ENCODE results near the gene PLBD2.

PLBD2 gene

DNA sequence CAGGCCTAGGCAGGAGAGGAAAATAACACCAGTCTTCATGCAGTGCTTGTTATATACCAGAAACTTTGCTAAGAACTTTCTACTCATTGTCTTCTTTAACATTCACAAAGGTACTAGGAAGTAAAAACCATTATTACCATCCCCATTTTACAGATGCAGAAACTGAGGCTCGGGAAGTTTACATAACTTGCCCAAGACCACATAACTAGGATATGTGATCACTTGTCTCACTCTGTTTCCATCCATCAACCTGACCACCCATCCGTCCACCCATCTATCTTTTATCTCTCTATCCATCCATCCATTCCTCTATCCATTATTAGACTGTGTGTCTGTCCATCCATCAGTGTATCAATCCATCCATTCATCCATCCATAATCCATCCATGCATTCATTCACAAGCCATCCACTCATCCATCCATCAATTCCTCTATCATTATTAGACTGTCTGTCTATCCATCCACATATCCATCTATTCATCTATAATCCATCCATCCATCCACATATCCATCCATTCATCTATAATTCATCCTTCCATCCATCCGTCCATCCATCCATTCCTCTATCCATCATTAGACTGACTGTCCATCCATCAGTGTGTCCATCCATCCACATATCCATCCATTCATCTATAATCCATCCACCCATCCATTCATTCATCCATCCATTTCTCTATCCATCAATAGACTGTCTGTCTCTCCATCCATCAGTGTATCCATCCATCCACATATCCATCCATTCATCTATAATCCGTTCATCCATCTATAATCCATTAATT lies 80.3 kb downstream of the PLBD2 start:
- TF ChIP-seq POLR2AphosphoS5 (IDR thresholded peaks at IDR 0.05; ENCODE audit: low read depth, low read length) (no peak), TAF1 (IDR thresholded peaks at IDR 0.05; ENCODE audit: borderline replicate concordance, insufficient read depth, low read length) (no peak), FOXP2 (optimal IDR thresholded peaks at IDR 0.05; ENCODE audit: borderline replicate concordance, extremely low read depth, extremely low read length, insufficient read depth) (no peak), SIN3A (IDR thresholded peaks at IDR 0.05; ENCODE audit: borderline replicate concordance, insufficient read depth, low read length) (no peak)
- TF ChIP-seq, protein P1, sequence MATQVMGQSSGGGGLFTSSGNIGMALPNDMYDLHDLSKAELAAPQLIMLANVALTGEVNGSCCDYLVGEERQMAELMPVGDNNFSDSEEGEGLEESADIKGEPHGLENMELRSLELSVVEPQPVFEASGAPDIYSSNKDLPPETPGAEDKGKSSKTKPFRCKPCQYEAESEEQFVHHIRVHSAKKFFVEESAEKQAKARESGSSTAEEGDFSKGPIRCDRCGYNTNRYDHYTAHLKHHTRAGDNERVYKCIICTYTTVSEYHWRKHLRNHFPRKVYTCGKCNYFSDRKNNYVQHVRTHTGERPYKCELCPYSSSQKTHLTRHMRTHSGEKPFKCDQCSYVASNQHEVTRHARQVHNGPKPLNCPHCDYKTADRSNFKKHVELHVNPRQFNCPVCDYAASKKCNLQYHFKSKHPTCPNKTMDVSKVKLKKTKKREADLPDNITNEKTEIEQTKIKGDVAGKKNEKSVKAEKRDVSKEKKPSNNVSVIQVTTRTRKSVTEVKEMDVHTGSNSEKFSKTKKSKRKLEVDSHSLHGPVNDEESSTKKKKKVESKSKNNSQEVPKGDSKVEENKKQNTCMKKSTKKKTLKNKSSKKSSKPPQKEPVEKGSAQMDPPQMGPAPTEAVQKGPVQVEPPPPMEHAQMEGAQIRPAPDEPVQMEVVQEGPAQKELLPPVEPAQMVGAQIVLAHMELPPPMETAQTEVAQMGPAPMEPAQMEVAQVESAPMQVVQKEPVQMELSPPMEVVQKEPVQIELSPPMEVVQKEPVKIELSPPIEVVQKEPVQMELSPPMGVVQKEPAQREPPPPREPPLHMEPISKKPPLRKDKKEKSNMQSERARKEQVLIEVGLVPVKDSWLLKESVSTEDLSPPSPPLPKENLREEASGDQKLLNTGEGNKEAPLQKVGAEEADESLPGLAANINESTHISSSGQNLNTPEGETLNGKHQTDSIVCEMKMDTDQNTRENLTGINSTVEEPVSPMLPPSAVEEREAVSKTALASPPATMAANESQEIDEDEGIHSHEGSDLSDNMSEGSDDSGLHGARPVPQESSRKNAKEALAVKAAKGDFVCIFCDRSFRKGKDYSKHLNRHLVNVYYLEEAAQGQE (IDR thresholded peaks at IDR 0.05; ENCODE audit: insufficient read depth in 1 of 2, low read depth in 2 of 2, low read length in 2 of 2): no peak

DNA sequence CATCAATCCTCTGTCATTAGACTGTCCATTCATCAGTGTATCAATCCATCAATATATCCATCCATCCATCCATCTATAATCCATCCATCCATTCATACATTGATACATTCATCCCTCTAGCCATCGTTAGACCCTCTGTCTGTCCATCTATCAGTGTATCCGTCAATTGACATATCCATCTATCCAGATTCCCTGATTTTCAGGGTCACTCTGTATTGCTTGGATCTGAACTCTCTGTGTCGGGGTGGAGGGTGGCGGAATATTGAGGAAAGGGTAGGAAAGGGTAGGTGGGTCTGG lies 80.9 kb downstream of the PLBD2 start:
- no peak for TF ChIP-seq FOXP2 (optimal IDR thresholded peaks at IDR 0.05; ENCODE audit: borderline replicate concordance, extremely low read depth, extremely low read length, insufficient read depth)
- TF ChIP-seq, protein P1 (IDR thresholded peaks at IDR 0.05; ENCODE audit: insufficient read depth in 1 of 2, low read depth in 2 of 2, low read length in 2 of 2): no peak
- TF ChIP-seq TAF1 (IDR thresholded peaks at IDR 0.05; ENCODE audit: borderline replicate concordance, insufficient read depth, low read length): no peak
- TF ChIP-seq POLR2AphosphoS5 (IDR thresholded peaks at IDR 0.05; ENCODE audit: low read depth, low read length): no peak
- no peak for TF ChIP-seq SIN3A (IDR thresholded peaks at IDR 0.05; ENCODE audit: borderline replicate concordance, insufficient read depth, low read length)

DNA sequence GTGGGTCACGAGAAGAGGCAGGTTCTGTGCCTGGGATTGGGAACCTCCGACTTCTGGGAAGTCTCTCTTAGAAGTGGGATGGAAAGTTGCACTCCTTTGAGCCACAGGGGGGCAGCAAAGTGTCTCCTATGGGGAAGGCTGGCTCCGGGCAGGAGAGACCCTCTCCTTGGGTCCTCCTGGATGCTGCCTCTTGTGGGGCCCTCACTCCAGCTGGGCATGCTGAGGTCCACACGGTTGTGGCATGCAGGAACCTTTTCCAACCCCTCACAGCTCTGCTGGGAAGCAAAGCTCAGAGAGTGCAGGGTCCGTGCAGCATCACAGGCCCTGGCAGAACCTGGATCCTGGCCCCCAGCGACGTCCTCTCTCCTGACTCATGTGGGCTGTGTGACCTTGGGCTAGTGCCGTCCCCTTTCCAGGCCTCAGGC lies 81.2 kb downstream of the PLBD2 start:
- no peak for TF ChIP-seq FOXP2 (optimal IDR thresholded peaks at IDR 0.05; ENCODE audit: borderline replicate concordance, extremely low read depth, extremely low read length, insufficient read depth)
- TF ChIP-seq TAF1 (IDR thresholded peaks at IDR 0.05; ENCODE audit: borderline replicate concordance, insufficient read depth, low read length): no peak
- TF ChIP-seq POLR2AphosphoS5 (IDR thresholded peaks at IDR 0.05; ENCODE audit: low read depth, low read length): no peak

DNA sequence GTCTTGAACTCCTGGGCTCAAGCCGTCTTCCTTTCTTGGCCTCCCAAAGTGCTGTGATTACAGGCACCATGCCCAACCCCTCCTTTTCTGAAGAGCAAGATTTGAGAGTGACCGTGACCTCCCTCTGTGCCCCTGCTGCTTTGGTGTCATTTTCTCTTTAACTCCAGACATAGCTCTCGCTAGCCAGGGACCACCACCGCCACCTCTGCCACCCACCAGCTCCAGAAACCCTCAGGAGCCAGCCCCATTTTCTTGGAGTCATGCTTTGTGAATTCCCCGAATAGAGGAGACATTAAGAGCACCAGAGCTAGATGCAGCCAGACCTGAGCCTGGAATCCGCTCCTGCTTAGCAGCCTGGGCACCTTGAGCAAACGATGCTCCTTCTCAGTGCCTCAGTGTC lies 81.9 kb downstream of the PLBD2 start:
- TF ChIP-seq, protein P1 (IDR thresholded peaks at IDR 0.05; ENCODE audit: insufficient read depth in 1 of 2, low read depth in 2 of 2, low read length in 2 of 2): no peak
- TF ChIP-seq POLR2AphosphoS5 (IDR thresholded peaks at IDR 0.05; ENCODE audit: low read depth, low read length) (no peak), SIN3A (IDR thresholded peaks at IDR 0.05; ENCODE audit: borderline replicate concordance, insufficient read depth, low read length) (no peak), FOXP2 (optimal IDR thresholded peaks at IDR 0.05; ENCODE audit: borderline replicate concordance, extremely low read depth, extremely low read length, insufficient read depth) (no peak), TAF1 (IDR thresholded peaks at IDR 0.05; ENCODE audit: borderline replicate concordance, insufficient read depth, low read length) (no peak)
